Measurements from ENCODE around the gene VAV1. TPM values are rescaled to one million over a fixed set of nuclear protein-coding genes. Genes with fewer than 3 reads are reported as not detected.

VAV1 gene
- total and polyA plus RNA-seq, 2 of the 8 experiments (the other 6 are each of a cell fraction or from before 2014, with no cell fraction given) = 0.21 to 0.22 TPM

GRCh38 chr19:6753178-6754031, 19.1 kb upstream of the VAV1 start:
- H3K4me3 ChIP-seq (ENCODE audit: extremely low read depth in 1 of 4, insufficient read depth in 2 of 4, low read depth in 3 of 4, low read length in 4 of 4) = peak overlapping the region; percentile 11 to 61 (median 47)
- no peak overlapping the region for H3K4ac ChIP-seq (replicated peaks; ENCODE audit: insufficient read length, low read depth, low read length)
- H3K9ac ChIP-seq (replicated peaks in 1 of 4; ENCODE audit: extremely low read depth in 1 of 4, low read depth in 3 of 4, low read length in 3 of 4) = peak overlapping the region in 2 of 4 experiments; percentile 56 to 65; a peak in 4 of 7 replicates
- no peak overlapping the region for H3K14ac ChIP-seq (ENCODE audit: insufficient read length)
- H3K18ac ChIP-seq (ENCODE audit: extremely low read depth, low read length) = peak overlapping the region; percentile 90
- no peak overlapping the region for H2BK120ac ChIP-seq (replicated peaks; ENCODE audit: low read depth, low read length)
- DNase-seq (ENCODE audit: low read depth in 1 of 2, low spot score in 2 of 2) (peak; percentile 97 to 100), FAIRE-seq (peak; percentile 96)
- H2BK12ac ChIP-seq (ENCODE audit: low read depth, low read length) = peak overlapping the region; percentile 39; the same call in 1 of the 2 replicates
- POLR2A ChIA-PET (ENCODE audit: partially characterized antibody) = interaction anchor here (0.7 to 8.0 kb wide), 10 partner anchors 12 to 527 kb away, joined by 3 to 110 read pairs (median 4); partner anchors contain the start of genes GPR108, SH2D3A, TNFSF9 and TRIP10
- no peak overlapping the region for H2AK5ac ChIP-seq (ENCODE audit: low read depth, low read length)
- H3K9me3 ChIP-seq (ENCODE audit: insufficient read depth in 2 of 2, low read depth in 1 of 2, low read length in 1 of 2) = no peaks in the 10 kb centered on the region
- CTCF ChIA-PET (ENCODE audit: partially characterized antibody) = interaction anchor here (0.7 to 2.7 kb wide), 7 partner anchors 15 to 110 kb away, joined by 3 to 19 read pairs (median 8); partner anchors contain the start of genes GPR108 and SH2D3A
- H4K5ac ChIP-seq (ENCODE audit: insufficient read length, low read depth, low read length) = no peak overlapping the region
- peak overlapping the region; percentile 82 for H3K27ac ChIP-seq (ENCODE audit: low read depth, low read length)
- H3K27me3 ChIP-seq (replicated peaks in 1 of 4; ENCODE audit: control insufficient read depth in 3 of 4, extremely low read depth in 1 of 4, insufficient read depth in 3 of 4, low read length in 3 of 4) = no peaks in the 10 kb centered on the region
- 4% methylated on average over 45 of the region's 50 CpGs; no CpG with 5 or more reads in 1 of the 2 experiments for whole genome bisulfite sequencing, 2 experiments (ENCODE audit: extremely low coverage in 1 of 2, insufficient coverage in 1 of 2, insufficient read length in 1 of 2, insufficient replicate concordance in 2 of 2, low coverage in 1 of 2, low lambda C conversion rate in 2 of 2, missing lambda C conversion rate in 1 of 2)
- no peaks in the 10 kb centered on the region for H3K79me1 ChIP-seq (ENCODE audit: low read depth, low read length)
- peak overlapping the region; percentile 5 for H4K91ac ChIP-seq (replicated peaks; ENCODE audit: insufficient read length, low read length)
- peaks cover 0 to 3% of the 10 kb centered on the region in 2 experiments for H4K20me1 ChIP-seq (replicated peaks in 1 of 2; ENCODE audit: control insufficient read depth in 1 of 2, insufficient read depth in 2 of 2, low read length in 2 of 2)
- H3K23me2 ChIP-seq (ENCODE audit: low read depth, low read length) = peaks cover 2% of the 10 kb centered on the region; the same call in 1 of the 2 replicates
- H2BK5ac ChIP-seq (ENCODE audit: low read depth, low read length) = peak overlapping the region; percentile 91; the same call in 1 of the 2 replicates
- H3K36me3 ChIP-seq (ENCODE audit: control insufficient read depth in 2 of 4, insufficient read depth in 4 of 4, low read length in 3 of 4) = peaks cover 12 to 36% (median 21%) of the 10 kb centered on the region in 4 experiments
- no peak overlapping the region for H3K56ac ChIP-seq (replicated peaks; ENCODE audit: insufficient read length, low read depth, low read length)
- peak overlapping the region; percentile 80; the same call in 1 of the 2 replicates for H2BK20ac ChIP-seq (ENCODE audit: low read length)
- H3K23ac ChIP-seq (ENCODE audit: insufficient read length) = no peak overlapping the region
- no peaks in the 10 kb centered on the region for H3K79me2 ChIP-seq (ENCODE audit: control insufficient read depth in 1 of 2, insufficient read depth in 2 of 2, low read length in 2 of 2)
- peak overlapping the region; percentile 45; the same call in 1 of the 2 replicates for H4K8ac ChIP-seq (ENCODE audit: extremely low read depth, insufficient read depth, low read length)
- peak overlapping the region; percentile 10 to 71 for H3K4me2 ChIP-seq (ENCODE audit: insufficient read depth in 1 of 2, low read depth in 2 of 2, low read length in 2 of 2)
- peaks cover 0 to 7% (median 5%) of the 10 kb centered on the region in 4 experiments; a peak in 6 of 7 replicates for H3K4me1 ChIP-seq (replicated peaks in 1 of 4; ENCODE audit: control insufficient read depth in 3 of 4, insufficient read depth in 4 of 4, low read length in 3 of 4)
- H2BK15ac ChIP-seq (ENCODE audit: low read length) = 0 out of 2 replicates have a peak overlapping the region, but pooled peaks have one; percentile 61
- H2AFZ ChIP-seq (ENCODE audit: low read length) = no peak overlapping the region
- TF ChIP-seq EGR1 (IDR thresholded peaks at IDR 0.05; ENCODE audit: borderline replicate concordance, low read depth, low read length) (no peak), HDAC2 (IDR thresholded peaks at IDR 0.05; ENCODE audit: borderline replicate concordance in 1 of 2, low read depth in 2 of 2, low read length in 2 of 2) (0 out of 4 replicates have a peak, but pooled peaks of 1 of the 2 experiments have one; percentile 48), SP1 (IDR thresholded peaks at IDR 0.05; ENCODE audit: low read depth, low read length) (peak; percentile 29; the same call in 1 of the 2 replicates)

Measured in H1 (cell line).